GM19438 (cell line): ENCODE data around the gene SMTNL2.
"Not testable (repeated sequence)": the region's sequence is repeated elsewhere in the genome, so short reads cannot be mapped to it uniquely, and the experiment has no call there.

Source experiments
- ATAC-seq: cut with Tn5 transposase; IDR thresholded peaks from one replicate; pipeline ENCODE4 v1.9.1; 2021; ENCODE audit warnings: low read depth; ENCODE audit not compliant: unreplicated experiment

Gene SMTNL2

DNA sequence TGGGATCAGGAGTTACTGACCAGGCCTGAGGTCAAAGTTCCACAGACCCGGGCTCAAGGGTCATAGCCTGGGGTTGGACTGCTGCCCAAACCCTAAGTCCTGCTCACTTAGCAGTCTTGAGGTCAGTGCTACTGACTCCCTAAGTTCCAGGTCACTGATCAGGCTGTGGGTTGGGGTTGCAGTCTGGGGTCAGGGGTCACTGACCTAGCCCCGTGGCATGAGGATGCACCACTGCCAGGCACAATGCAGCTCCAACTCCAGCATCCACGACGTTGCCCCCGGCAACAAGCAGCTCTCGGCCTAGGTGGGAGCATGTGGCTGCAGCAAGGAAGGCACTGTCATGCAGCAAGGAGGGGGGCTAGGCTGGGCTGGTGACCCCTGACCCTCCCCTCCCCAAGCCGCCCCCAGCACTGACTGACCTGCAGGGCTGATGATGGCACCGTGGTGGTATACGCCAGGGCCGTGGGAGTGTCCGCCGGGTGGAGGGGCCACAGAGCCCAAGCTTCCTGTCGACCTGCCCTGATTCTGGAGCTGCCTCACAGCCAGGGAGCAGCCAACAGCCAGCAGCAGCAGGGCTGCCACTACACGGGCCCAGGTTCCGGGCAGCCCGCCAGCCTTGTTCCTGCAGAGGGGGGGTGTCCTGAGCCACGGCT is 25.1 kb upstream of the SMTNL2 start:
- no peak for ATAC-seq

GRCh38 chr17:4559966-4560365 is 24.4 kb upstream of the SMTNL2 start:
- no peak for ATAC-seq

DNA sequence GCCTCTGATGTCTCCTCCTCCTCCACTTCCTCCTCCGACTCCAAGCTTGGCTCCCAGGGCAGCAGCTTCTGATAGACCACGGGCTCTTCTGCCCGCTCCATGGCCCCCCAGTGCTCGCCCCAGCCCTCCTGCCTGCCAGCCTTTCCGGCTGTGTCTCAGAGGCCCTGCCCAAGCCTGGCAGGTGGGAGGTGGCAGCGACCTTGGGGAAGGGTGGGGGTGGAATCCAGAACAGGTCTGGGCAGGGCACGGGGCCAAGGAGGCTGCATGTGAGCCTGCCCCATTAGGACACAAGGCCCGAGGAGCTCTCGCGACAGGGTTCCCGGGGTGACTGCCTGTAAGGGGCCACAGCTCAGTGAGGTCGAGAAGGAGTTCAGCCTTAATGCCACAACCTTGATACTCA is 23.9 kb upstream of the SMTNL2 start, which contains the start of gene GGT6:
Gene GGT6 (minus strand): TSS at position 157 of the 400 bp plus-strand sequence. CDS start 56 bp downstream, at position 101.
- no peak for ATAC-seq

- ATAC-seq = no peak
These were observed 23.5 kb upstream of the SMTNL2 start for GRCh38 chr17:4560837-4561256.

- no peak for ATAC-seq
These were observed 22.0 kb upstream of the SMTNL2 start for GRCh38 chr17:4562015-4562969.

GRCh38 chr17:4565209-4566141 is 18.9 kb upstream of the SMTNL2 start:
- ATAC-seq = no peak

GRCh38 chr17:4566785-4567184 is 17.5 kb upstream of the SMTNL2 start:
- ATAC-seq = no peak

GRCh38 chr17:4569591-4569990 is 14.7 kb upstream of the SMTNL2 start:
- ATAC-seq = no peak

DNA sequence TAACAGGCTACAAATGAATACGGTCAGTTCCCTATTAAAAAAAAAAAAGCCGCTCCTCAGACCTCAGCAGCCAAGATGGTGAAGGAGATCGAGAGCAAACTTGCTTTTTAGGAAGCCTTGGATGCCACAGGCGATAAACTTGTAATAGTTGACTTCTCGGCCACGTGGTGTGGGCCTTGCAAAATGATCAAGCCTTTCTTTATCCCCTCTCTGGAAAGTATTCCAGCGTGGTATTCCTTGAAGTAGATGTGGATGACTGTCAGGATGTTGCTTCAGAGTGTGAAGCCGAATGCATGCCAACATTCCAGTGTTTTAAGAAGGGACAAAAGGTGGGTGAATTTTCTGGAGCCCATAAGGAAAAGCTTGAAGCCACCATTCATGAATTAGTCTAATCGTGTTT is 12.2 kb upstream of the SMTNL2 start:
- ATAC-seq = no peak

DNA sequence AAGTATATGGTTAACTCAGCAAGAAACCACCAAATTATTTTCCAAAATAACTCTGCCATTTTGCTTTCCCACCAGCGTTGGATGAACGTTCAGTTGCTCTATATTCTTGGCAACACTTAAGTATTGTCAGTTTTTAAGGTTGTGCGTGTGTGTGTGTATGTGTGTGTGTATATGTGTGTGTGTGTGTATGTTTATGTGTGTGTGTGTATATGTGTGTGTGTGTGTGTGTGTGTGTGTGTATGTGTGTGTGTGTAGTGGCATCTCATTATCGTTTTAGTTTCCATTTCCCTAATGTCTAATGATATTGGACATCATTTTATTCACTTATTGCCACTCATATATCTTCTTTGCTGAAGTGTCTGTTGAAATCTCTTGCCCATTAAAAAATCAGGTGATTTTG is 11.2 kb upstream of the SMTNL2 start:
- no peak for ATAC-seq

GRCh38 chr17:4573669-4574068 is 10.7 kb upstream of the SMTNL2 start:
- no peak for ATAC-seq

- ATAC-seq = no peak
These were observed 9.8 kb upstream of the SMTNL2 start for GRCh38 chr17:4574448-4575045.

DNA sequence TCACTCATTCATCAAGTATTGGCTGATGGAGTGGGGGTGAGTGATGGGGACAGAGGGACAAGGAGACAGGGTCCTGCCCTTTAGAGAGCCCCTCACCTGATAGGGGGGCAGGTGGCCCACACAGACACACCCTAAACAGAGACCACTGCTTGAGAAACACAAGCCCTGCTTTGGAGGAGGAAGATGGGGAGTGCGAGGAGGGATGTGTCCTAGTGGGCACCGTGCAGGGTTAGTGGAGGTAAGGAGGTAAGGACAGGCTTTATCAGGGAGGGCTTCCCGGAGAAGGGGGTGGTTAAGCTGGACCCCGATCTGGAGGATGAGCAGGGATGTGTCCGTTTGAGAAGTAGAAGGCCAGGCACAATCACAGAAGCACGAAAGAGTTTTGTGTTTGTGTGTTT is 8.2 kb upstream of the SMTNL2 start:
- no peak for ATAC-seq

DNA sequence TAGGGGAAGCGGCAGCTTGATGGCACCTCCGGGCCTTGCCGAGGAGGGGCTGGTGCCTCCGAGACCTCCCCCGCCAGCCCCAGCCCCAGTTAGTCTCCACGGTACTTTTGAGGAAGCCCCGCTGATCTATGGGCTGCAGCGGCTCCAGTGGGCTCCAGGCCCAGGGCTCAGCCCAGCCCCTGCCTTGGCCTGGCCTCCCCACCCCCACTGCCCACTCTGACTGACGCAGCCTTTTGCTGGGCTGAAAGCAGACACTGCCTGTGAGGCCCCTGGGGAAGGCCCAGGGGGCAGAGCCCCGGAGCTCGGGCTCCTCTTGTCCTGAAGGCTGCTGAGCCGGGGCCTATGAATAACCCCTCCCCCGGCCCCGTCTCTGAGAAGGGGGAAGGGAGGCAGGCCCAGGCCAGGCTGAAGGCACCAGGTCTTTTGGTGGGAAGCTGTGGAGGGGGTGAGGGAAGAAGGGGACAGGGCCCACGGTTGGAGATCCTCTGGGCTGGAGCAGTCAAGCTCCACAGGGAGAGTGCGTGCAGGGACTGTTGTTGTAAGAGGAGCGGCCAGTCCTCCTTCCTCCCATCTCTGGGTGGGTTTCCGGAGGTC is 7.5 kb upstream of the SMTNL2 start:
- ATAC-seq = no peak

DNA sequence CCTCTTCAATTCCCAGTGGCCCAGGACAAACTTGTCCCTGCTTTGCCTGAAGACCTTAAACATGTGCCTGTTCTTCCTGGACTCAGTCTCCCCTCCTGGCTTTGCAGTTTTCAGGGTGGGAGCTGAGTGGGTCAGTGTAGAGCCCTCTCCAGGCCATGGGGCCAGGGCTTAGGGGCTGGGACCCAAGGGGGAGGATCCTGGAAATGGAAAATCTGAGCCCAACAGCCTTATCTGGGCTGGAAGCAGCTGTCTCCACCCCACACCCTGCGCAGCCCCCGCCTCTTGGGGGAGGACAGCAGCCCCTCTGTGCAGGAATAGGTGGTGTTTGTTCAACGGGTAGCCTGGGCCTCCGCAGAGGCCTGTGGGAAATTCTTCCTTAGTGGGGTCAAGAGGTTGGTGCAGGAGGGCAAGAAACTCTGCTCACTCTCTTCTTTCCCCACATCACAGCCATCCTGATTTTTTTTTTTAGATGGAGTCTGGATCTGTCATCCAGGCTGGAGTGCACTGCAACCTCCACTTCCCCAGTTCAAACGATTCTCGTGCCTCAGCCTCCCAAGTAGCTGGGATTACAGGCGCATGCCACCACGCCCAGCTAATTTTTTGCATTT is 6.8 kb upstream of the SMTNL2 start:
- ATAC-seq = no peak

DNA sequence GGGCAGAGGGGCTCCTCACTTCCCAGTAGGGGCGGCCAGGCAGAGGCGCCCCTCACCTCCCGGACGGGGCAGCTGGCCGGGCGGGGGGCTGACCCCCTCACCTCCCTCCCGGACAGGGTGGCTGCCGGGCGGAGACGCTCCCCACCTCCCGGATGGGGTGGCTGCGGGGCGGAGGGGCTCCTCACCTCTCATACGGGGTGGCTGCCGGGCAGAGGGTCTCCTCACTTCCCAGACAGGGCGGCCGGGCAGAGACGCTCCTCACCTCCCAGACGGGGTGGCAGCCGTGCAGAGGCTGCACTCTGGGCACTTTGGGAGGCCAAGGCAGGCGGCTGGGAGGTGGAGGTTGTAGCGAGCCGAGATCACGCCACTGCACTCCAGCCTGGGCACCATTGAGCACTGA is 6.0 kb upstream of the SMTNL2 start:
- ATAC-seq = not testable (repeated sequence)

DNA sequence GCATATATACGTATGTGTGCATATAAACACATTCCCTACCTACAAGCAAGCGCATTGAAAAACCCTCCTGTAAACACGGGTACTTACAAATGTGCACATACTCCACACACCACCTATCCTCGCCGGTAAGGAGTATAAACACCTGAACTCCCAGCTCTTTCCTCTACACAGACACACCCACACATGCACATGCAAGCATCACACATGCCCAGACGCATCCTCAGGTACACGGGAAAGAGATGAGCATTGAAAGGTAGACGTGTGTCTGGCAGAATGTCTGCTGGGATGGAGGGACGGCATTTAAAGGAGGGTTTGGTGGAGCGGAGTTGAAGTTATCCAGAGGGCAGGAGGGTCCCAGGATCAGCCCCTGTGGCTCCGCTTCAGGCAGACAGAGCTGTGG is 4.7 kb upstream of the SMTNL2 start:
- no peak for ATAC-seq

DNA sequence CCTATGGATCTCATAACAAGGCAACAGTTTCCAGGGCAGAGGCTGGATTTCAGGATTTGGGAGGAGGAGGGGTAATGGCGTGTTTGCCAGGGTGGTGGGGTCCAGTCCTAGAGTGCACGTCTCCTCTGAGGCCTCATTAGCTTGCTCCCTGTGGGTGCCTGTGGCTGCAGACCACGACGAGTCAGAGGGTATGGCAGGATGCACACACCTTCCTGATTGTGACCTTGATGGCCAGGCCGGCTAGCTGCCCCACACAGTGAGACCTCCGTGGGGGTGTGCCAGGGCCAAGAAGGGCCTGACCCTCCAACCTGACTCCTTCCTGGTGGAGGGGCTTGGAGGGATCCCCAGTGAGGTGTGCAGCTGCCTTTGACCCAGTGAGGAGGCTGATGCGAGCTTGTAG is 4.0 kb upstream of the SMTNL2 start:
- no peak for ATAC-seq

GRCh38 chr17:4582101-4582501 is 2.2 kb upstream of the SMTNL2 start:
- ATAC-seq = no peak

- ATAC-seq = no peak
These were observed 1.6 kb upstream of the SMTNL2 start for GRCh38 chr17:4582691-4583090.
